HepG2 (cell line): Measurements from ENCODE around the gene VWA1. TPM values are rescaled to one million over a fixed set of nuclear protein-coding genes. Genes with fewer than 3 reads are reported as not detected.

Experiments used
- ARID5B ChIP-seq: IDR thresholded peaks from 2 replicates; pipeline ENCODE4 v1.4.0; 2020; ENCODE audit warnings: mild to moderate bottlenecking, missing genetic modification reagents
- CENPT ChIP-seq: sonication (generic); formaldehyde crosslinking; IDR thresholded peaks from 2 replicates; pipeline ENCODE4 v1.8.0; 2022; ENCODE audit warnings: low read depth, mild to moderate bottlenecking, moderate library complexity, missing genetic modification reagents
- DRAP1 ChIP-seq: IDR thresholded peaks from 2 replicates; pipeline ENCODE4 v1.6.1; 2016; ENCODE audit warnings: missing genetic modification reagents, missing compliant biosample characterization
- HDAC2 ChIP-seq: sonication (generic); formaldehyde crosslinking; IDR thresholded peaks from 2 replicates; pipeline ENCODE4 v1.4.0; 2020; ENCODE audit warnings: missing genetic modification reagents
- HNRNPUL1 ChIP-seq: fragments of 200-400 bp; formaldehyde crosslinking; IDR thresholded peaks from 2 replicates; pipeline ENCODE4 v1.6.1; 2017; ENCODE audit warnings: low read depth, mild to moderate bottlenecking, low read length, moderate library complexity
- MBNL3 ChIP-seq: fragments of 250-450 bp; sonication (Bioruptor Pico); conservative IDR thresholded peaks from 2 replicates; pipeline ENCODE4 v1.8.0; 2022; ENCODE audit warnings: mild to moderate bottlenecking, inconsistent platforms
- MIER2 ChIP-seq: IDR thresholded peaks from 2 replicates; pipeline ENCODE4 v1.6.1; 2016; ENCODE audit warnings: missing biosample characterization, missing genetic modification reagents
- MXD1 ChIP-seq: sonication (generic); formaldehyde crosslinking; IDR thresholded peaks from 2 replicates; pipeline ENCODE4 v1.4.0; 2020; ENCODE audit warnings: mild to moderate bottlenecking, missing genetic modification reagents
- NAIF1 ChIP-seq: sonication (generic); formaldehyde crosslinking; IDR thresholded peaks from 2 replicates; pipeline ENCODE4 v1.5.0; 2020; ENCODE audit warnings: mild to moderate bottlenecking, missing genetic modification reagents, borderline replicate concordance
- NFATC3 ChIP-seq: sonication (generic); formaldehyde crosslinking; IDR thresholded peaks from 2 replicates; pipeline ENCODE4 v1.5.1; 2020; ENCODE audit warnings: mild to moderate bottlenecking, missing genetic modification reagents
- POLR2G ChIP-seq: fragments of 200-400 bp; formaldehyde crosslinking; IDR thresholded peaks from 2 replicates; pipeline ENCODE4 v1.6.1; 2018; ENCODE audit warnings: mild to moderate bottlenecking, low read depth, low read length, moderate library complexity
- RBAK ChIP-seq: sonication (generic); formaldehyde crosslinking; IDR thresholded peaks from 2 replicates; pipeline ENCODE4 v1.5.1; 2020; ENCODE audit warnings: mild to moderate bottlenecking, missing genetic modification reagents
- ZBTB21 ChIP-seq: sonication (generic); formaldehyde crosslinking; IDR thresholded peaks from 2 replicates; pipeline ENCODE4 v1.4.0; 2020; ENCODE audit warnings: missing genetic modification reagents
- ZNF407 ChIP-seq: sonication (generic); formaldehyde crosslinking; IDR thresholded peaks from one replicate; pipeline ENCODE4 v1.5.1; 2020; ENCODE audit warnings: mild to moderate bottlenecking, missing genetic modification reagents; ENCODE audit errors: not compliant biosample characterization
- ZNF772 ChIP-seq: sonication (generic); formaldehyde crosslinking; IDR thresholded peaks from 2 replicates; pipeline ENCODE4 v1.5.0; 2020; ENCODE audit warnings: mild to moderate bottlenecking, missing genetic modification reagents
- ZNF773 ChIP-seq: sonication (generic); formaldehyde crosslinking; IDR thresholded peaks from 2 replicates; pipeline ENCODE4 v1.4.0; 2020; ENCODE audit warnings: missing genetic modification reagents, borderline replicate concordance
- polyA plus RNA-seq, 8 experiments: library from polyadenylated mRNA; depleted of rRNA in 3 of 8; stranded (reverse) in 7 of 8; unstranded in 1 of 8; fragments of >200 nt; fragmentation: Illumina TruSeq in 4 of 8; extraction: Trizol in 4 of 8; gene quantifications; 2 replicates each; pipeline versions ENCODE4 v1.2.1 to v1.2.3, GENCODE V29; 2011 to 2016; ENCODE audit warnings: low read depth in 4 of 8, missing spikeins in 1 of 8, mixed read lengths in 1 of 8; ENCODE audit not compliant: insufficient read depth in 1 of 8
- total RNA-seq, 5 experiments: library from RNA; depleted of rRNA; stranded (reverse); fragments of >200 nt; fragmentation: Illumina TruSeq; extraction: Trizol; gene quantifications; 2 replicates each; pipeline ENCODE4 v1.2.3, GENCODE V29; 2016; ENCODE audit warnings: low read depth in 1 of 5

The VWA1 gene
- total and polyA plus RNA-seq, 2 of the 13 experiments (the other 11 are each of a cell fraction or from before 2014, with no cell fraction given) = 40.9 to 57.5 TPM

- TF ChIP-seq NAIF1 (CRISPR knock-in tag) (no peak; the same call in 1 of the 2 replicates), POLR2G (no peak; the same call in 1 of the 2 replicates), ARID5B (CRISPR knock-in tag) (no peak), HNRNPUL1 (no peak), MBNL3 (no peak), ZNF407 (CRISPR knock-in tag) (peak; percentile 7), HDAC2 (CRISPR knock-in tag) (no peak), MIER2 (CRISPR knock-in tag) (no peak), MXD1 (CRISPR knock-in tag) (no peak), DRAP1 (CRISPR knock-in tag) (no peak), ZBTB21 (CRISPR knock-in tag) (no peak), NFATC3 (no peak), RBAK (no peak), ZNF773 (CRISPR knock-in tag) (no peak), CENPT (CRISPR knock-in tag) (no peak), ZNF772 (CRISPR knock-in tag) (peak; percentile 69; the same call in 1 of the 2 replicates)
Observed at GRCh38 chr1:1432274-1432950, 3.1 kb upstream of the VWA1 start (continued).
